ENCODE data around the gene KCNK1. TPM values are rescaled to one million over a fixed set of nuclear protein-coding genes. Genes with fewer than 3 reads are reported as not detected.

Gene KCNK1
- total RNA-seq, 1 experiment from 2014 or later = not detected

DNA sequence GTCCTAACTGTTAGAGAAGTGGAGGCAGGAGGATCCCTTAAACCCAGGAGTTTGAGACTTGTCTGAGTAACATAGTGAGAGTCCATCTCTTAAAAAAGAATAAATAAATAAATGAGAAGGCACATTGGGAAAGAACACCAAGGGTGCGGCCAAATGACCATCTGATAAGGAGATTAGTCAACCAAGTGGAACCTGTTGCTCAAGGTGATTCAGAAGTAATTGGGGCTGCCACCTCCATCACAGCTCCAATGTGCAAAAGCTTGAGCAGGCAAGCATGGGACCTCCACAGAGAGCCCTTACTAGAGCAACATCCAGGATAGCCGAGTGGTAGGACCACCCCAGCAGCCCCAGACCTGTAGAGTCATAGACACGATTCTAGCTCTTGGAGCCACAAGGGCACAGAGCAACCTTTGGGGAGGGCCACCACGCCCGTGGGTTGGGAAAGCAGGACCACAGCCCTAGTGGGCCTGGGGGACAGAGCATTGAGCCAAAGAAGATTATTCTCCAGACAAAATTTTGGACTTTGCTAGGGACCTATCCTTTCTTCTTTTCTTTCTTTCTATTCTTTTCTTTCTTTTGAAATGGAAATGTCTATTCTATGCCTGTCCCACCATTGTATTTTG is 40.9 kb downstream of the KCNK1 start:
- Mint-ChIP-seq H3K4me3 (ENCODE audit: unreplicated experiment) (no peak overlapping the region), H3K27me3 (ENCODE audit: insufficient read depth, unreplicated experiment) (peaks cover 3% of the 10 kb centered on the region), H3K36me3 (ENCODE audit: insufficient read depth, unreplicated experiment) (no peaks in the 10 kb centered on the region), H3K9me3 (ENCODE audit: unreplicated experiment) (no peaks in the 10 kb centered on the region), H3K4me1 (ENCODE audit: low read depth, unreplicated experiment) (peaks cover 8% of the 10 kb centered on the region), H3K27ac (ENCODE audit: unreplicated experiment) (no peak overlapping the region)
- no peak for DNase-seq
- POLR2A ChIA-PET = no interaction called here
- CTCF ChIA-PET = no interaction called here
- Histone ChIP-seq H3K27me3 (replicated peaks; ENCODE audit: control insufficient read depth, insufficient read depth, low read length) (no peaks in the 10 kb centered on the region), H3K9me3 (no peaks in the 10 kb centered on the region), H3K4me1 (peaks cover 14% of the 10 kb centered on the region; the same call in 1 of the 2 replicates), H3K4me3 (ENCODE audit: low read depth, low read length) (no peak overlapping the region), H3K36me3 (ENCODE audit: control insufficient read depth, insufficient read depth, low read length) (no peaks in the 10 kb centered on the region)
- BruUV-seq (replicated peaks) = no TSS peak
- intact Hi-C loops (cut with micrococcal nuclease; ENCODE audit: unreplicated experiment) = no loop called here
- TF ChIP-seq, protein P1, sequence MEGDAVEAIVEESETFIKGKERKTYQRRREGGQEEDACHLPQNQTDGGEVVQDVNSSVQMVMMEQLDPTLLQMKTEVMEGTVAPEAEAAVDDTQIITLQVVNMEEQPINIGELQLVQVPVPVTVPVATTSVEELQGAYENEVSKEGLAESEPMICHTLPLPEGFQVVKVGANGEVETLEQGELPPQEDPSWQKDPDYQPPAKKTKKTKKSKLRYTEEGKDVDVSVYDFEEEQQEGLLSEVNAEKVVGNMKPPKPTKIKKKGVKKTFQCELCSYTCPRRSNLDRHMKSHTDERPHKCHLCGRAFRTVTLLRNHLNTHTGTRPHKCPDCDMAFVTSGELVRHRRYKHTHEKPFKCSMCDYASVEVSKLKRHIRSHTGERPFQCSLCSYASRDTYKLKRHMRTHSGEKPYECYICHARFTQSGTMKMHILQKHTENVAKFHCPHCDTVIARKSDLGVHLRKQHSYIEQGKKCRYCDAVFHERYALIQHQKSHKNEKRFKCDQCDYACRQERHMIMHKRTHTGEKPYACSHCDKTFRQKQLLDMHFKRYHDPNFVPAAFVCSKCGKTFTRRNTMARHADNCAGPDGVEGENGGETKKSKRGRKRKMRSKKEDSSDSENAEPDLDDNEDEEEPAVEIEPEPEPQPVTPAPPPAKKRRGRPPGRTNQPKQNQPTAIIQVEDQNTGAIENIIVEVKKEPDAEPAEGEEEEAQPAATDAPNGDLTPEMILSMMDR (IDR thresholded peaks at IDR 0.05; ENCODE audit: insufficient read depth in 1 of 2, low read depth in 1 of 2, low read length in 1 of 2, severe bottlenecking in 1 of 2, unreplicated experiment in 1 of 2) = no peak

DNA sequence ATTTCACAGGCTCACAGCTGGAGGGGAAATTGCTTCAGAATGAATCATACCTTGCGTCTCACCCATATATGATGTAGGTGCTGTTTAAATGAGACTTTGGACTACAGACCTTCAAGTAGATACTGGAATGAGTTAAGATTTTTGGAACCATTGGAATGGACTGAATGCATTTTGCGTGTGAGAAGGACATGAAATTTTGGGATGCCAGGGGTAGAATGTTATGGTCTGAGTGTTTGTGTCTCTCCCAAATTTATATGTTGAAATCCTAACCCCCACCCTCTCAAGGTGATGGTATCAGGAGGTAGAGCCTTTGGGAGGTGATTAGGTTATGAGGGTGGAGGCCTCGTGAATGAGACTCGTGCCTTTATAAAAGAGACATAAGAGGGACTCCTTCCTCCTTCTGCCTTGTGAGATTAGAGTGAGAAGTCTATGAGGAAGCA is 41.4 kb downstream of the KCNK1 start:
- Mint-ChIP-seq H3K4me1 (ENCODE audit: low read depth, unreplicated experiment) (peaks cover 8% of the 10 kb centered on the region), H3K27ac (ENCODE audit: unreplicated experiment) (no peak overlapping the region), H3K4me3 (ENCODE audit: unreplicated experiment) (no peak overlapping the region), H3K9me3 (ENCODE audit: unreplicated experiment) (no peaks in the 10 kb centered on the region), H3K27me3 (ENCODE audit: insufficient read depth, unreplicated experiment) (peaks cover 3% of the 10 kb centered on the region), H3K36me3 (ENCODE audit: insufficient read depth, unreplicated experiment) (no peaks in the 10 kb centered on the region)
- peaks cover 14% of the 10 kb centered on the region; the same call in 1 of the 2 replicates for H3K4me1 ChIP-seq
- no peaks in the 10 kb centered on the region for H3K27me3 ChIP-seq (replicated peaks; ENCODE audit: control insufficient read depth, insufficient read depth, low read length)
- no peaks in the 10 kb centered on the region for H3K36me3 ChIP-seq (ENCODE audit: control insufficient read depth, insufficient read depth, low read length)
- intact Hi-C loops (cut with micrococcal nuclease; ENCODE audit: unreplicated experiment) = no loop called here
- ChIA-PET POLR2A (no interaction called here), CTCF (no interaction called here)
- H3K4me3 ChIP-seq (ENCODE audit: low read depth, low read length) = no peak overlapping the region
- TF ChIP-seq, protein P1 (IDR thresholded peaks at IDR 0.05; ENCODE audit: insufficient read depth in 1 of 2, low read depth in 1 of 2, low read length in 1 of 2, severe bottlenecking in 1 of 2, unreplicated experiment in 1 of 2) = no peak
- no peak for DNase-seq
- BruUV-seq (replicated peaks) = no TSS peak
- no peaks in the 10 kb centered on the region for H3K9me3 ChIP-seq

DNA sequence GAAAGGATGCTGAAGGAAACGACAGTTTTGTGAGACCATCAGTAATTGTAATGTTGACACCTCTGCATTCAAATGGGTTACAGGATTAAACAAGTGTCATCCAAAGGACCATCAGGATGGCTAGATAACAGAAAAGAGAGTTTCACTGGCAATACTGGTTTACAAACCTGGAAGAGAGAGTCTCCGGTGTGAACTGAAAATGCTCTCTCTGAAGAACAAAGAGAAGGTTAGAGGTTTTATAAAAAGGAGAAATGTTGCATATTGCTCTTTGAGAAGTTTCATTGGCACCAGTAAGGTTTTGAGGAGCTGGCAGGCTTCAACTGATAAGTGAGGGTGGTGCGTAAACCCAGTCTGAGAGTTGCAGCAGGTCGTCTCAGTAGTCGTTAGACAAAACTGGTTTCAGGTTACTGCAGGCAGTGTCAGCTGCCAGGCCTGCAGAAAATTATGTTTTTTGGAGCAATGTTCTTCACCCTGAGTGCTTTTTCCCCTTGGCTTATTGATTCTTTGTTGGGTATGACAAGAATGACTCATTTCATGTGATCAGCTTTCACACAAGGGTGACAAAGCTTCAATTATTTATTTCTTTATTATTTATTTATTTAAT is 42.2 kb downstream of the KCNK1 start:
- H3K27me3 Mint-ChIP-seq (ENCODE audit: insufficient read depth, unreplicated experiment) = peaks cover 3% of the 10 kb centered on the region
- CTCF ChIA-PET = no interaction called here
- peaks cover 8% of the 10 kb centered on the region for H3K4me1 Mint-ChIP-seq (ENCODE audit: low read depth, unreplicated experiment)

More for the DNA sequence above, 42.2 kb downstream of the KCNK1 start:
- no peaks in the 10 kb centered on the region for H3K36me3 ChIP-seq (ENCODE audit: control insufficient read depth, insufficient read depth, low read length)
- H3K4me3 ChIP-seq (ENCODE audit: low read depth, low read length) = no peak overlapping the region
- POLR2A ChIA-PET = no interaction called here
- intact Hi-C loops (cut with micrococcal nuclease; ENCODE audit: unreplicated experiment) = no loop called here
- Mint-ChIP-seq H3K4me3 (ENCODE audit: unreplicated experiment) (no peak overlapping the region), H3K9me3 (ENCODE audit: unreplicated experiment) (no peaks in the 10 kb centered on the region), H3K36me3 (ENCODE audit: insufficient read depth, unreplicated experiment) (no peaks in the 10 kb centered on the region), H3K27ac (ENCODE audit: unreplicated experiment) (no peak overlapping the region)
- no peaks in the 10 kb centered on the region for H3K9me3 ChIP-seq
- peaks cover 14% of the 10 kb centered on the region; the same call in 1 of the 2 replicates for H3K4me1 ChIP-seq
- DNase-seq = no peak
- BruUV-seq (replicated peaks) = no TSS peak
- no peaks in the 10 kb centered on the region for H3K27me3 ChIP-seq (replicated peaks; ENCODE audit: control insufficient read depth, insufficient read depth, low read length)
- TF ChIP-seq, protein P1 (IDR thresholded peaks at IDR 0.05; ENCODE audit: insufficient read depth in 1 of 2, low read depth in 1 of 2, low read length in 1 of 2, severe bottlenecking in 1 of 2, unreplicated experiment in 1 of 2) = no peak
